PC-3 (cell line): ENCODE measurements around the gene TPM4. TPM values are rescaled to one million over a fixed set of nuclear protein-coding genes. Genes with fewer than 3 reads are reported as not detected.

ENCODE experiments used
- ATAC-seq: fragments of 200-7000 bp; cut with Tn5 transposase; 2 replicates; pipeline ENCODE4 v1.9.1; 2020; ENCODE audit warnings: mild to moderate bottlenecking, moderate library complexity
- BruUV-seq: library from RNA; stranded (reverse); fragments of 400-500 nt; replicated peaks from 2 replicates; lab custom pipeline; 2021; lab: Mats Ljungman, UMichigan
- CTCF ChIA-PET: fragments of 300-600 bp; sonication (Branson Sonifier 250); formaldehyde crosslinking; loops from one replicate; lab custom pipeline; 2022; ENCODE audit warnings: antibody characterized with exemption; lab: Charles Lee
- POLR2A ChIA-PET: fragments of 300-600 bp; sonication (Branson Sonifier 250); formaldehyde crosslinking; loops from one replicate; lab custom pipeline; 2022; ENCODE audit warnings: antibody characterized with exemption; ENCODE audit not compliant: unreplicated experiment; lab: Charles Lee
- DNase-seq: peaks from one replicate; pipeline ENCODE4 v3.0.0-alpha.2; 2015
- H2AFZ ChIP-seq: fragments of 300-600 bp; sonication (generic); 2 replicates; pipeline ENCODE4 v1.6.0; 2016; ENCODE audit warnings: antibody characterized with exemption, low read length
- H3F3A ChIP-seq: fragments of 300-600 bp; sonication (generic); one replicate; pipeline ENCODE4 v1.6.0; 2017; ENCODE audit warnings: antibody characterized with exemption, low read length, control low read depth, mild to moderate bottlenecking; ENCODE audit not compliant: unreplicated experiment
- H3K27ac ChIP-seq: fragments of 300-600 bp; sonication (generic); 2 replicates; pipeline ENCODE4 v1.5.1; 2016; ENCODE audit warnings: mild to moderate bottlenecking, low read length
- H3K27me3 ChIP-seq: fragments of 300-600 bp; sonication (generic); 2 replicates; pipeline ENCODE4 v1.6.1; 2016; ENCODE audit warnings: low read length, mixed read lengths
- H3K36me3 ChIP-seq: fragments of 300-600 bp; sonication (generic); 2 replicates; pipeline ENCODE4 v1.6.1; 2016; ENCODE audit warnings: low read depth, mixed run types, low read length, mixed read lengths
- H3K4me1 ChIP-seq: fragments of 300-600 bp; sonication (generic); 2 replicates; pipeline ENCODE4 v1.5.1; 2016; ENCODE audit warnings: low read length; ENCODE audit not compliant: insufficient read depth
- H3K4me2 ChIP-seq: fragments of 300-600 bp; sonication (generic); 2 replicates; pipeline ENCODE4 v1.6.0; 2016; ENCODE audit warnings: low read length
- H3K4me3 ChIP-seq: fragments of 300-600 bp; sonication (generic); 2 replicates; pipeline ENCODE4 v1.5.1; 2016; ENCODE audit warnings: mild to moderate bottlenecking, low read length, mixed read lengths
- H3K79me2 ChIP-seq: fragments of 300-600 bp; sonication (generic); 2 replicates; pipeline ENCODE4 v1.6.1; 2017; ENCODE audit warnings: low read length, mixed read lengths
- H3K9ac ChIP-seq: fragments of 300-600 bp; sonication (generic); 2 replicates; pipeline ENCODE4 v1.6.0; 2016; ENCODE audit warnings: mild to moderate bottlenecking, low read length
- H3K9me2 ChIP-seq: fragments of 300-600 bp; sonication (generic); replicated peaks from 2 replicates; pipeline ENCODE4 v1.6.1; 2016; ENCODE audit warnings: mixed run types, low read length, mixed read lengths
- H3K9me3 ChIP-seq: fragments of 300-600 bp; sonication (generic); 2 replicates; pipeline ENCODE4 v1.6.1; 2016; ENCODE audit warnings: low read length, mixed read lengths
- H4K20me1 ChIP-seq: fragments of 300-600 bp; sonication (generic); 2 replicates; pipeline ENCODE4 v1.6.1; 2016; ENCODE audit warnings: low read length, mixed read lengths
- EZH2 ChIP-seq: fragments of 300-600 bp; sonication (generic); IDR thresholded peaks from one replicate; pipeline ENCODE4 v1.6.1; 2017; ENCODE audit warnings: antibody characterized with exemption, mild to moderate bottlenecking, low read length; ENCODE audit not compliant: unreplicated experiment
- EZH2phosphoT487 ChIP-seq: fragments of 300-600 bp; sonication (generic); IDR thresholded peaks from 2 replicates; pipeline ENCODE4 v1.6.1; 2018; ENCODE audit warnings: mild to moderate bottlenecking, antibody characterized with exemption, low read length, borderline replicate concordance
- intact Hi-C: fragments of 100-400 bp; cut with micrococcal nuclease; formaldehyde crosslinking; loops from 2 replicates; pipeline ENCODE4 v1.9.0; 2023
- total RNA-seq: library from RNA; depleted of rRNA; stranded (reverse); fragments of >200 nt; gene quantifications from 2 replicates; pipeline ENCODE4 v1.2.3, GENCODE V29; 2014
- TF ChIP-seq, protein P1 (sequence below): fragments of 300-600 bp; sonication (generic); conservative IDR thresholded peaks from 2 replicates; pipeline ENCODE4 v1.5.1; 2017; ENCODE audit warnings: antibody characterized with exemption, low read depth, mild to moderate bottlenecking, low read length

Gene TPM4
- total RNA-seq, 1 experiment from 2014 or later = 135 TPM

DNA sequence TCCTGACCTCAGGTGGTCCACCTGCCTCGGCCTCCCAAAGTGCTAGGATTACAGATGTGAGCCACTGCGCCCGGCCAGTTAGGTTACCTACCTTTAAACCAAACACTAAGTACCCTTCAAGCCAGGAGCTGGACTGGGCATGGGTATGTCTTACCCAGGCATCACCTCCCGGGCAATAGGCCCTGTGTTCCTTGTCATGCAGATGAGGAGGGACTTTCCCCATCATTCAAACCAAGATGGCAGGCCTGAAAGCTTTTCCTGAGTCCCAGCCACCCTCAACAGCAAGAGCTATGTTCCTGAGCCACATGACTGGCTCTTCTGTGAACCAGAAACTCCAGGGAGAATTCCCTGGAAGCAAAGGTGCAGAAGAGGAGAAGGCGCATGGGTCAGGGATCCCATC, 44.8 kb downstream of the TPM4 start:
- Histone ChIP-seq H4K20me1 (no peaks in the 10 kb centered on the region), H3K9ac (no peak overlapping the region), H3K4me2 (no peak overlapping the region), H3K27ac (no peak overlapping the region), H3K36me3 (peaks cover 45% of the 10 kb centered on the region), H3K9me2 (no peaks in the 10 kb centered on the region), H3K4me3 (no peak overlapping the region), H3F3A (no peaks in the 10 kb centered on the region), H3K79me2 (peaks cover 15% of the 10 kb centered on the region), H3K27me3 (no peaks in the 10 kb centered on the region), H3K9me3 (no peaks in the 10 kb centered on the region), H3K4me1 (no peaks in the 10 kb centered on the region), H2AFZ (no peak overlapping the region)
- BruUV-seq = no TSS peak
- ATAC-seq (no peak), DNase-seq (no peak)
- no peak for TF ChIP-seq EZH2
- TF ChIP-seq EZH2phosphoT487 = no peak
- TF ChIP-seq, protein P1, sequence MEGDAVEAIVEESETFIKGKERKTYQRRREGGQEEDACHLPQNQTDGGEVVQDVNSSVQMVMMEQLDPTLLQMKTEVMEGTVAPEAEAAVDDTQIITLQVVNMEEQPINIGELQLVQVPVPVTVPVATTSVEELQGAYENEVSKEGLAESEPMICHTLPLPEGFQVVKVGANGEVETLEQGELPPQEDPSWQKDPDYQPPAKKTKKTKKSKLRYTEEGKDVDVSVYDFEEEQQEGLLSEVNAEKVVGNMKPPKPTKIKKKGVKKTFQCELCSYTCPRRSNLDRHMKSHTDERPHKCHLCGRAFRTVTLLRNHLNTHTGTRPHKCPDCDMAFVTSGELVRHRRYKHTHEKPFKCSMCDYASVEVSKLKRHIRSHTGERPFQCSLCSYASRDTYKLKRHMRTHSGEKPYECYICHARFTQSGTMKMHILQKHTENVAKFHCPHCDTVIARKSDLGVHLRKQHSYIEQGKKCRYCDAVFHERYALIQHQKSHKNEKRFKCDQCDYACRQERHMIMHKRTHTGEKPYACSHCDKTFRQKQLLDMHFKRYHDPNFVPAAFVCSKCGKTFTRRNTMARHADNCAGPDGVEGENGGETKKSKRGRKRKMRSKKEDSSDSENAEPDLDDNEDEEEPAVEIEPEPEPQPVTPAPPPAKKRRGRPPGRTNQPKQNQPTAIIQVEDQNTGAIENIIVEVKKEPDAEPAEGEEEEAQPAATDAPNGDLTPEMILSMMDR = no peak
- POLR2A ChIA-PET = no interaction called here
- CTCF ChIA-PET = no interaction called here
- intact Hi-C loops = no loop called here

- no peaks in the 10 kb centered on the region for H4K20me1 ChIP-seq
- TF ChIP-seq EZH2phosphoT487 (no peak), EZH2 (no peak)
- TF ChIP-seq, protein P1 = no peak
- peaks cover 7% of the 10 kb centered on the region; the same call in 1 of the 2 replicates for H3K79me2 ChIP-seq
- no peak overlapping the region for H3K4me3 ChIP-seq
- no peaks in the 10 kb centered on the region for H3K4me1 ChIP-seq
- BruUV-seq = no TSS peak
- H3K9me2 ChIP-seq = no peaks in the 10 kb centered on the region
- no peaks in the 10 kb centered on the region for H3F3A ChIP-seq
- no peak for ATAC-seq
- H2AFZ ChIP-seq = no peak overlapping the region
- POLR2A ChIA-PET = no interaction called here
- H3K27ac ChIP-seq = no peak overlapping the region
- no peaks in the 10 kb centered on the region for H3K27me3 ChIP-seq
- intact Hi-C loops = no loop called here
- H3K9me3 ChIP-seq = no peaks in the 10 kb centered on the region
- peaks cover 50% of the 10 kb centered on the region for H3K36me3 ChIP-seq
- no peak overlapping the region for H3K4me2 ChIP-seq
- DNase-seq = no peak
- H3K9ac ChIP-seq = no peak overlapping the region
- CTCF ChIA-PET = no interaction called here
These were observed 45.7 kb downstream of the TPM4 start for GRCh38 chr19:16121967-16122366.

DNA sequence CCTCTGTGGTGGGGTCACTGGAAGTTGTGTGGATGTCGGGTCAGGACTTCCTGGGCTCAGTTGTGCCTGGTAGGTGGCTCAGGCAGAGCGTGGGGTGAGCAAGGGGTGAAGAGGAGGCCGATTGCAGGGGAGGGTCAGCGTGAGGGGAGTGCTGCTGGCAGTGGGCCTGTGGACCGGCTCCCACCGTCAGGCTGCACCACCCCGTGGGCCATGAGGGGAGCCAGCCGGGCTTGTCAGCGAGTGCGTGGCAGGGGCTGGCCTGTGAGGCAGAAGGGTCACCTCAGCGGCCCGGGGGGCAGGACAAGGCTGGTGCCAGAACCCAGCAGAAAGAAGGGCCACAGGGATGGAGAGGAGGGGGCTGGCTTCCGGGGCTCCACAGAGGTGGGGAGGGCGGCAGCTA, 48.7 kb downstream of the TPM4 start:
- H3K4me3 ChIP-seq = no peak overlapping the region
- CTCF ChIA-PET = no interaction called here
- no peak overlapping the region for H3K9ac ChIP-seq
- DNase-seq = no peak
- H3K36me3 ChIP-seq = peaks cover 66% of the 10 kb centered on the region
- H3K27me3 ChIP-seq = no peaks in the 10 kb centered on the region
- H4K20me1 ChIP-seq = no peaks in the 10 kb centered on the region
- H3F3A ChIP-seq = no peaks in the 10 kb centered on the region
- ATAC-seq = no peak
- no peaks in the 10 kb centered on the region for H3K79me2 ChIP-seq
- H3K9me3 ChIP-seq = no peaks in the 10 kb centered on the region
- no peak overlapping the region for H3K4me2 ChIP-seq
- POLR2A ChIA-PET = no interaction called here
- intact Hi-C loops = no loop called here
- H2AFZ ChIP-seq = no peak overlapping the region
- H3K27ac ChIP-seq = no peak overlapping the region
- no peak for TF ChIP-seq EZH2phosphoT487
- TF ChIP-seq, protein P1 = no peak
- no peak for TF ChIP-seq EZH2
- no peaks in the 10 kb centered on the region for H3K4me1 ChIP-seq
- BruUV-seq = no TSS peak
- no peaks in the 10 kb centered on the region for H3K9me2 ChIP-seq
